BLaER1 treated with 17β-estradiol and CSF1 and Interleukin-3, amounts not matched to agents 10 nM and 100 nM (cell line): ENCODE results near the gene TRIM24.
"Not testable (repeated sequence)": the region's sequence is repeated elsewhere in the genome, so short reads cannot be mapped to it uniquely, and the experiment has no call there.

Experiments used
- H3K27ac ChIP-seq, 11 experiments: shearing (Covaris generic); formaldehyde crosslinking; 2 replicates each; pipeline ENCODE4 v1.8.1; 2022
- H3K27me3 ChIP-seq, 11 experiments: shearing (Covaris generic); formaldehyde crosslinking; 2 replicates each; pipeline ENCODE4 v1.8.1; 2022
- H3K36me3 ChIP-seq, 11 experiments: shearing (Covaris generic); formaldehyde crosslinking; 2 replicates each; pipeline ENCODE4 v1.8.1; 2022
- H3K4me1 ChIP-seq, 10 experiments: shearing (Covaris generic); formaldehyde crosslinking; 2 replicates each; pipeline ENCODE4 v1.8.1; 2022
- H3K4me2 ChIP-seq, 11 experiments: shearing (Covaris generic); formaldehyde crosslinking; 2 replicates each; pipeline ENCODE4 v1.8.1; 2022
- H3K4me3 ChIP-seq, 10 experiments: shearing (Covaris generic); formaldehyde crosslinking; 2 replicates each; pipeline ENCODE4 v1.8.1; 2022
- H3K9ac ChIP-seq, 11 experiments: shearing (Covaris generic); formaldehyde crosslinking; 2 replicates each; pipeline ENCODE4 v1.8.1; 2022
- H3K9me3 ChIP-seq, 11 experiments: shearing (Covaris generic); formaldehyde crosslinking; replicated peaks in 1 of 11; 2 replicates each; pipeline ENCODE4 v1.8.1; 2022
- H4K20me1 ChIP-seq, 11 experiments: shearing (Covaris generic); formaldehyde crosslinking; 2 replicates each; pipeline ENCODE4 v1.8.1; 2022
- Cebpa-rat ChIP-seq, 11 experiments: shearing (Covaris generic); IDR thresholded peaks; 2 replicates each; pipeline ENCODE4 v1.8.1; 2022

Gene TRIM24

DNA sequence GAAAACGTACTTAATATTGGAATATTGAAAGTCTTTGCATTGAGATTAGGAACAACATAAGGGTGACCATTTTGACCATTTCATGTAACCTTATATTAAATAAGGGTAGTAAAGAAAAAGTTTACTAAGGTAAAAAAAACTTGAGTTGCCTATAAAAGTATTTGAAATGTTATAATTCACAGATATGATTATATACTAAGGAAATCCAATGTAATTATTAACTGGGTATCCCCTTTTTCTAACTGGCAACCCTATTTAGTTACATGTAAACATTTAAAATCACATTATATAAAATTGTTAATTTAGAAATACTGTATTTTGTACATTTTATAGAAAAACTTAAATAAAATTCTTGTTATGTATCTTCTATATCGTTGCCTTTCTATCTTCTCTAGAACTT is 64.2 kb downstream of the TRIM24 start:
- TF ChIP-seq Cebpa-rat (IDR thresholded peaks at IDR 0.05) = no peak
- H3K36me3 ChIP-seq = peaks cover 83 to 100% (median 95%) of the 10 kb centered on the region in 11 experiments

GRCh38 chr7:138525757-138526156 is 65.7 kb downstream of the TRIM24 start:
- no peak overlapping the region for H3K27ac ChIP-seq
- peak overlapping the region in 3 of 10 experiments; percentile 0 to 26 (median 9); a peak in 1 of 20 replicates for H3K4me3 ChIP-seq
- H3K9ac ChIP-seq = no peak overlapping the region
- no peaks in the 10 kb centered on the region for H3K27me3 ChIP-seq
- peaks cover 83 to 100% (median 95%) of the 10 kb centered on the region in 11 experiments for H3K36me3 ChIP-seq
- H4K20me1 ChIP-seq = no peaks in the 10 kb centered on the region
- peaks cover 77 to 97% (median 86%) of the 10 kb centered on the region in 11 experiments for H3K9me3 ChIP-seq
- H3K4me1 ChIP-seq = no peaks in the 10 kb centered on the region
- TF ChIP-seq Cebpa-rat (IDR thresholded peaks at IDR 0.05) = no peak
- H3K4me2 ChIP-seq = no peak overlapping the region

More for the DNA sequence above, 64.2 kb downstream of the TRIM24 start:
- Histone ChIP-seq H4K20me1 (no peaks in the 10 kb centered on the region), H3K9ac (no peak overlapping the region), H3K9me3 (peaks cover 74 to 97% (median 86%) of the 10 kb centered on the region in 11 experiments), H3K4me1 (no peaks in the 10 kb centered on the region), H3K27ac (no peak overlapping the region), H3K4me3 (no peak overlapping the region), H3K4me2 (no peak overlapping the region), H3K27me3 (no peaks in the 10 kb centered on the region)

- Histone ChIP-seq H3K9me3 (peaks cover 75 to 86% (median 81%) of the 10 kb centered on the region in 11 experiments), H4K20me1 (no peaks in the 10 kb centered on the region), H3K27ac (no peak overlapping the region), H3K9ac (no peak overlapping the region), H3K27me3 (no peaks in the 10 kb centered on the region), H3K4me1 (no peaks in the 10 kb centered on the region), H3K36me3 (peaks cover 73 to 84% (median 81%) of the 10 kb centered on the region in 11 experiments), H3K4me3 (peak overlapping the region in 6 of 10 experiments; percentile 14 to 49 (median 22); a peak in 10 of 20 replicates), H3K4me2 (no peak overlapping the region)
- no peak for TF ChIP-seq Cebpa-rat (IDR thresholded peaks at IDR 0.05)
Measured at GRCh38 chr7:138527746-138528223, 67.7 kb downstream of the TRIM24 start.

- peaks cover 59 to 72% (median 69%) of the 10 kb centered on the region in 11 experiments for H3K36me3 ChIP-seq
- H3K4me1 ChIP-seq, H3K4me3 ChIP-seq, H3K27me3 ChIP-seq, H3K4me2 ChIP-seq, H4K20me1 ChIP-seq, H3K9ac ChIP-seq, H3K27ac ChIP-seq: not testable (repeated sequence)
- H3K9me3 ChIP-seq = peaks cover 23 to 73% (median 55%) of the 10 kb centered on the region in 11 experiments
Measured at GRCh38 chr7:138536833-138537232, 76.8 kb downstream of the TRIM24 start.

DNA sequence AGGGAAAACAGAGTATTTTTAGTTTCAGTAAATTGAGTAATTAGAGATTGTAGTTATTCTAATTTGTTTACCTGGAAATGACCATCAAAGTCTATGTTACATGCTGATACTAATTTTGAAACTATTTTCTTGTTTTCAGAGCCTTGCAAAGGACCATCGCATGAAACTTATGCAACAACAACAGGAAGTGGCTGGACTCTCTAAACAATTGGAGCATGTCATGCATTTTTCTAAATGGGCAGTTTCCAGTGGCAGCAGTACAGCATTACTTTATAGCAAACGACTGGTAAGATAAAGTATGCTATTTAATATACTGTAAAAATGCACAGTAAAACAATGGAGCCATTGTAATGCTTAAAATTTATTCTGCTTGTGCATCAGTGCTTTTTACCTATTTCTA is 78.5 kb downstream of the TRIM24 start:
- H3K27me3 ChIP-seq = no peaks in the 10 kb centered on the region
- peaks cover 73 to 89% (median 85%) of the 10 kb centered on the region in 11 experiments for H3K36me3 ChIP-seq
- H3K4me3 ChIP-seq = no peak overlapping the region
- TF ChIP-seq Cebpa-rat (IDR thresholded peaks at IDR 0.05) = no peak
- H3K9me3 ChIP-seq = peaks cover 23 to 75% (median 60%) of the 10 kb centered on the region in 11 experiments
- H3K4me1 ChIP-seq = peaks cover 0 to 9% (median 0%) of the 10 kb centered on the region in 10 experiments; a peak in 5 of 20 replicates
- no peak overlapping the region for H3K27ac ChIP-seq
- H4K20me1 ChIP-seq = no peaks in the 10 kb centered on the region
- H3K4me2 ChIP-seq = no peak overlapping the region
- H3K9ac ChIP-seq = no peak overlapping the region

- Histone ChIP-seq H3K9ac (no peak overlapping the region), H3K36me3 (peaks cover 79 to 93% (median 91%) of the 10 kb centered on the region in 11 experiments), H4K20me1 (no peaks in the 10 kb centered on the region), H3K4me1 (peaks cover 0 to 9% (median 0%) of the 10 kb centered on the region in 10 experiments; a peak in 5 of 20 replicates), H3K27ac (no peak overlapping the region), H3K9me3 (peaks cover 27 to 81% (median 66%) of the 10 kb centered on the region in 11 experiments), H3K4me2 (no peak overlapping the region), H3K27me3 (no peaks in the 10 kb centered on the region), H3K4me3 (no peak overlapping the region)
- no peak for TF ChIP-seq Cebpa-rat (IDR thresholded peaks at IDR 0.05)
Measured at GRCh38 chr7:138538997-138539644, 79.1 kb downstream of the TRIM24 start.

GRCh38 chr7:138542183-138542582 is 82.1 kb downstream of the TRIM24 start:
- H3K36me3 ChIP-seq = peaks cover 90 to 100% (median 99%) of the 10 kb centered on the region in 11 experiments
- no peak overlapping the region for H3K27ac ChIP-seq
- no peak overlapping the region for H3K4me3 ChIP-seq
- no peak for TF ChIP-seq Cebpa-rat (IDR thresholded peaks at IDR 0.05)
- no peaks in the 10 kb centered on the region for H3K27me3 ChIP-seq
- H3K4me1 ChIP-seq = peaks cover 0 to 9% (median 0%) of the 10 kb centered on the region in 10 experiments; a peak in 5 of 20 replicates
- H3K4me2 ChIP-seq = no peak overlapping the region
- no peaks in the 10 kb centered on the region for H4K20me1 ChIP-seq
- H3K9ac ChIP-seq = no peak overlapping the region
- H3K9me3 ChIP-seq = peaks cover 31 to 86% (median 75%) of the 10 kb centered on the region in 11 experiments

DNA sequence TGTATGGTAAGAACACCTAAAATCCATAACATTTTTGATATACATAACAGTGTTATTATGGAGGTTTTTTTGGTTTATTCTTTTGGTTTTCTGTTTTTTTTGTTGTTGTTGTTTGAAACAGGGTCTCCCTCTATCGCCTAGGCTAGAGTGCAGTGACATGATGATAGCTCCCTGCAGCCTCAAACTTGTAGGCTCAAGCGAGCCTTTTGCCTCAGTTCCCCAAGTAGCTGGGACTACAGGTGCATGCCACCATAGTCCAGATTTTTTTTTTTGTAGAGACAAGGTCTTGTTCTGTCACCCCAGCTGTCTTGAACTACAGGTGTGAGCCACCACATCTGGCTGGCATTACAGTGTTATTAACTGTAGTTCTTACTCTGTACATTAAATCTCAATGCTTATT is 83.7 kb downstream of the TRIM24 start:
- no peaks in the 10 kb centered on the region for H3K27me3 ChIP-seq
- no peak overlapping the region for H3K4me2 ChIP-seq
- H3K9me3 ChIP-seq = peaks cover 31 to 82% (median 76%) of the 10 kb centered on the region in 11 experiments
- H3K4me1 ChIP-seq = no peaks in the 10 kb centered on the region
- no peak overlapping the region for H3K4me3 ChIP-seq
- no peak overlapping the region for H3K27ac ChIP-seq
- H4K20me1 ChIP-seq = no peaks in the 10 kb centered on the region
- TF ChIP-seq Cebpa-rat (IDR thresholded peaks at IDR 0.05) = no peak
- H3K9ac ChIP-seq = no peak overlapping the region
- peaks cover 86 to 100% (median 98%) of the 10 kb centered on the region in 11 experiments for H3K36me3 ChIP-seq

- Histone ChIP-seq H3K4me1 (0 out of 20 replicates have a peak, but pooled peaks cover 0 to 8% (median 0%) of the 10 kb centered on the region in 10 experiments), H3K27ac (no peak overlapping the region), H3K4me3 (no peak overlapping the region), H3K9ac (no peak overlapping the region), H3K27me3 (no peaks in the 10 kb centered on the region), H3K9me3 (peaks cover 32 to 75% (median 69%) of the 10 kb centered on the region in 11 experiments), H3K36me3 (peaks cover 86 to 100% (median 97%) of the 10 kb centered on the region in 11 experiments), H3K4me2 (no peak overlapping the region), H4K20me1 (no peaks in the 10 kb centered on the region)
- TF ChIP-seq Cebpa-rat (IDR thresholded peaks at IDR 0.05) = no peak
Measured at GRCh38 chr7:138545123-138545522, 85.1 kb downstream of the TRIM24 start.
